Suprapubic skin (tissue), 4 donors: ENCODE data around the gene ZBTB25.

Experiments used
- EP300 ChIP-seq: sonication (generic); formaldehyde crosslinking; IDR thresholded peaks from one replicate; pipeline ENCODE4 v1.6.1; 2017; ENCODE audit warnings: antibody characterized with exemption
- POLR2A ChIP-seq, 2 donors: fragments of 450-650 bp; IDR thresholded peaks; one replicate each; pipeline ENCODE4 v1.6.1; 2017; ENCODE audit warnings: antibody characterized with exemption in 2 of 2, mild to moderate bottlenecking in 2 of 2, moderate library complexity in 2 of 2
- POLR2AphosphoS5 ChIP-seq, 3 donors: sonication (generic); formaldehyde crosslinking; IDR thresholded peaks; one replicate each; pipeline ENCODE4 v1.6.1; 2017; ENCODE audit warnings: antibody characterized with exemption in 3 of 3
- TF ChIP-seq, protein P1 (sequence below), 2 donors: fragments of 200-600 bp in 1 of 2; fragments of 450-650 bp in 1 of 2; sonication (generic) in 1 of 2; IDR thresholded peaks; one replicate each; pipeline ENCODE4 v1.5.1; 2016 to 2019; ENCODE audit warnings: antibody characterized with exemption in 2 of 2, mild to moderate bottlenecking in 1 of 2, moderate library complexity in 1 of 2

DNA sequence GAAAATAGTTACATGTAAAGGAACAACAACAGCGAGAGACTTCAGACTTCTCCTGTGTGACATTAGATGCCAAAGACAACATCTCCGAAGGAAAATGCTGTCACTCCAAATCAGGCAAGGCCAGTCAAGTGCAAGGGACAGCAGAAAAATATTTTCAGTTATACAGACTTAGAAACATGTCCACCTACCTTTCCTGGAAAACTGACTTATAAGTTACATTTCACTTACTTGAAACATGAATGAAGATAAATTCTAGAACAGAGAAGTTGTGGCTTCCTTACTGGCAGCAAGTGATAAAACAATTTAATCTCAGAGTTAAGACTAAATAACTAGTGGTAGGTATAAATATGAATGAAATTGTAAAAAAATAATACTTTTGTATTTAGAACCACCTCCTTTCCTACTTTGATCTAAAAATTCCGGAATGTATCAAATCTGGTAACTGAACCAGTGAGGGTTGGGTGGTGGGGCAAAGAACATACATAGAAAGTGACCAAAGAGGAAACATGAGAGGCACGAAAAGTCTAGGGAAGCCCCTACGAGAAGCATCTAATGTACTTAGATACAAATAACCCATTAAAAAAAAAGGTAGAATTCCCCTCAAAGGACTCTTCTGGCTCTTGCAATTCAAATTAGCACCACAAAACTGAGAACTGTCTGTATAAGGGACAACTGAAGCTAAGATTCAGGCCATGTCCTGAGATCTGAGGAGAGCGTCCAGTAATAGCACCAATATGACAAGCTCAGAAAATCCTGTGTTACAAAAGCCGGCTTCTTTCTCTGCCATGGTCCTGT lies 94.3 kb downstream of the ZBTB25 start:
- TF ChIP-seq, protein P1, sequence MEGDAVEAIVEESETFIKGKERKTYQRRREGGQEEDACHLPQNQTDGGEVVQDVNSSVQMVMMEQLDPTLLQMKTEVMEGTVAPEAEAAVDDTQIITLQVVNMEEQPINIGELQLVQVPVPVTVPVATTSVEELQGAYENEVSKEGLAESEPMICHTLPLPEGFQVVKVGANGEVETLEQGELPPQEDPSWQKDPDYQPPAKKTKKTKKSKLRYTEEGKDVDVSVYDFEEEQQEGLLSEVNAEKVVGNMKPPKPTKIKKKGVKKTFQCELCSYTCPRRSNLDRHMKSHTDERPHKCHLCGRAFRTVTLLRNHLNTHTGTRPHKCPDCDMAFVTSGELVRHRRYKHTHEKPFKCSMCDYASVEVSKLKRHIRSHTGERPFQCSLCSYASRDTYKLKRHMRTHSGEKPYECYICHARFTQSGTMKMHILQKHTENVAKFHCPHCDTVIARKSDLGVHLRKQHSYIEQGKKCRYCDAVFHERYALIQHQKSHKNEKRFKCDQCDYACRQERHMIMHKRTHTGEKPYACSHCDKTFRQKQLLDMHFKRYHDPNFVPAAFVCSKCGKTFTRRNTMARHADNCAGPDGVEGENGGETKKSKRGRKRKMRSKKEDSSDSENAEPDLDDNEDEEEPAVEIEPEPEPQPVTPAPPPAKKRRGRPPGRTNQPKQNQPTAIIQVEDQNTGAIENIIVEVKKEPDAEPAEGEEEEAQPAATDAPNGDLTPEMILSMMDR (IDR thresholded peaks at IDR 0.05), result no peak
- no peak for TF ChIP-seq POLR2A (IDR thresholded peaks at IDR 0.05)
- TF ChIP-seq EP300, result no peak
- TF ChIP-seq POLR2AphosphoS5 (IDR thresholded peaks at IDR 0.05), result no peak
